ENCODE measurements around the gene KMT2E.
A peak's percentile ranks its signal among the peaks of the same experiment; 100 is the strongest.
"Not testable (repeated sequence)": the region's sequence is repeated elsewhere in the genome, so short reads cannot be mapped to it uniquely, and the experiment has no call there.

The KMT2E gene, protein sequence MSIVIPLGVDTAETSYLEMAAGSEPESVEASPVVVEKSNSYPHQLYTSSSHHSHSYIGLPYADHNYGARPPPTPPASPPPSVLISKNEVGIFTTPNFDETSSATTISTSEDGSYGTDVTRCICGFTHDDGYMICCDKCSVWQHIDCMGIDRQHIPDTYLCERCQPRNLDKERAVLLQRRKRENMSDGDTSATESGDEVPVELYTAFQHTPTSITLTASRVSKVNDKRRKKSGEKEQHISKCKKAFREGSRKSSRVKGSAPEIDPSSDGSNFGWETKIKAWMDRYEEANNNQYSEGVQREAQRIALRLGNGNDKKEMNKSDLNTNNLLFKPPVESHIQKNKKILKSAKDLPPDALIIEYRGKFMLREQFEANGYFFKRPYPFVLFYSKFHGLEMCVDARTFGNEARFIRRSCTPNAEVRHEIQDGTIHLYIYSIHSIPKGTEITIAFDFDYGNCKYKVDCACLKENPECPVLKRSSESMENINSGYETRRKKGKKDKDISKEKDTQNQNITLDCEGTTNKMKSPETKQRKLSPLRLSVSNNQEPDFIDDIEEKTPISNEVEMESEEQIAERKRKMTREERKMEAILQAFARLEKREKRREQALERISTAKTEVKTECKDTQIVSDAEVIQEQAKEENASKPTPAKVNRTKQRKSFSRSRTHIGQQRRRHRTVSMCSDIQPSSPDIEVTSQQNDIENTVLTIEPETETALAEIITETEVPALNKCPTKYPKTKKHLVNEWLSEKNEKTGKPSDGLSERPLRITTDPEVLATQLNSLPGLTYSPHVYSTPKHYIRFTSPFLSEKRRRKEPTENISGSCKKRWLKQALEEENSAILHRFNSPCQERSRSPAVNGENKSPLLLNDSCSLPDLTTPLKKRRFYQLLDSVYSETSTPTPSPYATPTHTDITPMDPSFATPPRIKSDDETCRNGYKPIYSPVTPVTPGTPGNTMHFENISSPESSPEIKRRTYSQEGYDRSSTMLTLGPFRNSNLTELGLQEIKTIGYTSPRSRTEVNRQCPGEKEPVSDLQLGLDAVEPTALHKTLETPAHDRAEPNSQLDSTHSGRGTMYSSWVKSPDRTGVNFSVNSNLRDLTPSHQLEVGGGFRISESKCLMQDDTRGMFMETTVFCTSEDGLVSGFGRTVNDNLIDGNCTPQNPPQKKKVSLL (N-terminal part only)

DNA sequence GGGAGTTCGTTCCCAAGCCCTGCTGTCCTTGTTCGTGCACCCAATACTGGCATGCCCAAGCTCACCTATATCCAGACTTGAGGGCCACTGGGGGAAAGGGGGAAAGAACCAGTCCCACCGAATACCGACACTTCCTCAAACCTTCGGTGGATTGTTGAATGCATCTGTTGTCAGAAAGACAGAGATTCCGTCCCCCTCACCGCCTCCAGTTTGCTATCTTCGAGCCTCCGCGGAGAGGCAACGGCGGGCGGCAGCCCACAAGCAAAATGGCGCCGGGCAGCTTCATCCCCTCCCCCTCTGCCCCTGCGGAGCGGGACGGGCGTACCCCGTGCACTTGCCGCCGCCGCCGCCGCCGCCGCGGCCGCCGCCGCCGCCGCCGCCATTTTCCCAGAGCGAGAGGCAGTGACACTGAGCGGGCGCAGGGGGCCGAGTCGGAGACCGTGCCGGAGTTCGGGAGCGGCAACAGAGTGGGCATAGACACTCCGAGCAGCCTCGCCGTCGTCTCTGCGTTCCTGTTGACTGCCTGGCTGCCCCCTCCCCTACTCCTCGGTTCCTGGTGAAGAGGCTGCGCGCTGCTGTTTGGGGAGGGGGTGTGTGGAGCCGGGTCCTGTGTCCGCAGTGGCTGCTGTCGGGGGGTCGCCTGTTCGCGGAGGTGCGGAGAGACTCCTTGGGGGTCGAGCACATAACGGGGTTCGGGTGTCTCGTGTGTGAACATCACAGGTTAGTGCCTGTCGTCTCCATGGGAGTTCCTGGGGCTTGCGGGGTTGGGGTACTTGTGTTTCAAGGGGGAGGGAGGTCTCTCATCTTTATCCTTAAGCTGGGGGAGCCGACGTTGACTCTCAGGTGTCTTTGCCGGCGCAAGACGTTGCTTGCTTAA is at the start of gene KMT2E:
Gene KMT2E (plus strand): TSS at position 390 of the 877 bp plus-strand sequence. CDS start 26,748 bp downstream, outside the sequence.
- DNase-seq (ENCODE audit: low read depth): no peak

DNA sequence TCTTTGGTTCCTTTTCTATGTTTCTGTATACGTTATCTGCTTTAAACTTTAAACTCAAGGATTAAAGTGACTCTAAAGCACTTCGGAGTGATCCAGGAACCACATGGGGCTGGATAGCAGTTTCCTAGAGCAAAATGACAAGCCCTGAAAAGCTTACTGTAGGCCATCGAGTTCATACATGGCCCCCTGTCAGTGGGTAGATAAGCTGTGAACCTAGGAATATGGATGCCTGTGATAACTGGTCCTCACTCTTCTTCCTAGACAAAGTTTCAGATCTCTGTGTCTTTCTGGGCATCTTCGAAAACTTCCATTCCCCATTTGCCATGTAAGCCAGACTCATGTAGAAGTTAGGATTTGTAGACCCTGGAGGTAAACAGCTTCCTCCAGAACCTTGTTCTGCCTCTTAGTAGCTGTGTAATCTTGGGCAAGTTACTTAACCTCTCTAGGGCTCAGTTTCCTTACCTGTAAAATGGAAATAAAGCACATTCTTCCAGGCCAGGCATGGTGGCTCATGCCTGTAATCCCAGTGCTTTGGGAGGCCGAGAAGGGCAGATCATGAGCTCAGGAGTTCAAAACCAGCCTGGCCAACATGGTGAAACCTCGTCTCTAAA is 49.3 kb upstream of the KMT2E start:
- DNase-seq (ENCODE audit: low read depth): no peak

DNA sequence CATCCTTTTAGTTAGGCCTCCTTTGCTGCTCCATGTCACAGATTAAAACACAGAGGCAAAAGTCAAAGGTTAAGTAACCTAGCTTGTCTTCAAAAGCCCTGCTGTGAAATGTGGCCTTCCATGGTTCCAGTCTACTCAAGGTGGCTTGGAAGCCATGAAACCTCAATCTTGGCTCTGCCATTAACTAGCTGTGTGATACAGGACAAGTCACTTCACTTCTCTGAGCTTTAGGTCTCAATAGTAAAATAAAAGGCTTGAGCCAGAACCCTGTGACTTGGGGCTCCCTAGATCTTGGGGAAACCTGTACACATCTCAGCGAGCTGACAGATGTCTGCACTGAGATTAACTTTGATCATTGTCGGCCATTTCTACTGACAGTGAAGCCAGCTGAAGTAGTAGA is 48.0 kb upstream of the KMT2E start:
- DNase-seq (ENCODE audit: low read depth): no peak

DNA sequence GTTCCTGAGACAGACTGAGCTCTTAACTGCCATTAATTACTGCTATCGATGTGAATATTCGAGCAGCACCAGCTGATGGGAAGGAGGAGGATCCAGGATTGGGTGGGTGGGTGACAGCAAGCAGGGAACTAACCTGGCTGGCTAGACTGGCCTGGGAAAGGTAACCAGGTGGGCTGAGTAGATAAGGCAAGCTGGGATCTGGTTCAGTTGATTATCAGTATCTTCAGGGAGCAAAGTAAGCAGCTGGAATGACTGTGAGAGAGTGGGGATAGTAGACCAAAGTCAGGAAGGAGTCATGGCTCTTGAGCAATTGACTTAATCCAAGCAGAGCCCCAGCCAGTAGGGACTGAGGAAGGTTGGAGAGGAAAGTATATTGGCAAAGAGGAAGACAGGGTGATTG is 46.9 kb upstream of the KMT2E start:
- DNase-seq (ENCODE audit: low read depth): no peak

DNA sequence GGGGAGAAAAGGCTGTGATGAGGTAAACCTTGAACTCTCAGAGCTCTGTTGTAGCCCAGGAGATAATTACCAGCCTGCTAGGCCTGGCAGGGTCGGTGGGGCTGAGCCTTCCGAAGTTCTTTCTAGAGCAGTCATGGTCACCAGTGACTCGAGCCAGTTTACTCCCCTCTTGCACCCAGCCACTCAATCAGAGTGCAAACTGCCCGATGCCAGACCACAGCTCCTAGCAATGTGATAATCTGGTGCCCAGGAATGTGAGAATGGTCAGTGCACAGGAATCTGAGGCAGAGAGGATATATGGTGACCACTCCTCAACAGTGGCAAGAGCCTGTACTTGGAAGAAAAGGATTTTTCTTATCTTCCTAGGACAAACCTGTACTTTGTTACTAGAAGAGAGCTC is 46.4 kb upstream of the KMT2E start:
- peak; percentile 58 for DNase-seq (ENCODE audit: low read depth)

DNA sequence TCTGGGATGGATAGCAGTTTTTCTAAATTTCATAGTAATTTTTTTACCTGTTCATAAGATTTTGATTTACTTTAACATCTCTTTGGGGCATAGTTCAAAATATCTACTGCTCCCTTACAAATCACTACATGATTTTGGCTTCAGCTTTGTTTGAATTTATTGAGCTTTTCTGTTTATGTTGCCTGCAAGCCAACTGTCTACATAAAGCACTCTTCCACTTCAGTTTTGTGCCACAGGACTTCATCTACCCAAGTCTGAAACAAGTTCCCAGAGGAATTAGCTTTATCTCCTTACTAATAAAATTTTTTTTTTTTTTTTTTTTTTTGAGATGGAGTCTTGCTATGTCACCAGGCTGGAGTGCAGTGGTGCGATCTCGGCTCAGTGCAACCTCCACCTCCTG is 45.4 kb upstream of the KMT2E start:
- DNase-seq (ENCODE audit: low read depth): no peak

DNA sequence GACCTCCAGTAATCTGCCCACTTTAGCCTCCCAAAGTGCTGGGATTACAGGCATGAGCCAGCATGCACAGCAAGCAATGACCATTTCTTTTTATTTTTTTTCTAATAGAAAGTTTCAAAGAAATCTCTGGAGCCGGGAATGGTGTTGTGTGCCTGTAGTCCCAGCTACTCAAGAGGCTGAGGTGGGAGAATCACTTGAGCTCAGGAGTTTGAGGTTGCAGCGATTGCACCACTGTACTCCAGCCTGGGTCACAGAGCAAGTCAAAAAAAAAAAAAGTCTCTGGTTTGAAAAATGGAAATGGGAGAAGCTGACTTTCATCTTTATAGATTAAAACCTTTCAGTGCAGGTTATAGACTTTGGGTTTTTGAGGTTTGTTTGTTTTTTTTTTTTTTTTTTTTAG is 44.8 kb upstream of the KMT2E start:
- DNase-seq (ENCODE audit: low read depth): no peak

DNA sequence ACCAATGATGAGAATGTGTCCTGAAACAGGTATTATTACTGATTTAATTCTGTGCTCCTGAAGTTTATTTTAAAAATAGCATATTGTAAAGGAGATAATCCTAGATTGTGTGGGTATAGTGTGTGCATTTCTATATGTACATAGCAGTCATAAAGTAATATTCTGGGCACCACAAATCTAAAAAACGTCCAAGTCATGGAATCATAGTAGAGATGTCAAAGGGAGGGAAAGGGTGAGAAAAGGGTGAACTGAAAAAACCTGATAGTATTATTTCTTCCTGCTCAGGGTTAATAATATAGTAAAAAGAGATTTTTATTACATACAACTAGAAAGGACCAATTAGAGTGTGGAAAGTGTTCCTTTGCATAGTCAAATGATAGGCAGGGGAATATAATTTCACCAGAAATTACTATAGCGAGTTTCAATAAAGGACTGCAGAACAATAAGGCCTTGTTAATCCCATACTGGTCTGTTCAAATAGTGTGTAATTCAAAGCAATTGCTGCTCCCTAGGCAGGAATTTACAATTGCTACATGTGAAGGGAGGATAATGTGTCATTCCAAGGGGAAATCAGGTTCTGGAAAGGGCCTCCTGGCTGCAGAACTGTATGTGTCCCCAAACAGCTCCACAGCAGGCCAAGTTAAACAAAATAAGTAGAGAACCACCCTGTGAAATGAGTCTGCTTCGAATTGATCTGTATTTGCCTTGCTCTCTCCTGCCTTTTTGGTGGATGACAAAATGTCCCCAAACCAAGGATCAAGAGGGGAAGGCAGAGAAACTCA is 42.5 kb upstream of the KMT2E start:
- no peak for DNase-seq (ENCODE audit: low read depth)

DNA sequence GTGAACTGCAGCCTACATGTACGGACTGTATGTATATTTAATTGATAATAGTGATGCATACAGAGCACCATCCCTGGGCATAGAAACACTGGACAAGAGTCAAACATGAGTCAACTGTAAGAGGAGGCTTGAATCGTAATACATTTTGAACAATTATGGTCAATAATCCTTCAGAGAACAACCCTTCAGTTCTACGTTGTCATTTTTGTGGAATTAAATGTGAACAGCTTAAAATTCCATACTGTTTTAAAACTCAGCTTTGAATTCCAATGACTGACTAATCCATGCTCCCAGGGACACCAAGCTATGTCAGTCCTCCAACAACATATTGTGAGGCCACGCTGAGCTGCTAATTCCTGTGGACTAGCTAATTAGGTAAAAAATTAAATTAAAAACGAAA is 41.5 kb upstream of the KMT2E start:
- peak; percentile 85 for DNase-seq (ENCODE audit: low read depth)

DNA sequence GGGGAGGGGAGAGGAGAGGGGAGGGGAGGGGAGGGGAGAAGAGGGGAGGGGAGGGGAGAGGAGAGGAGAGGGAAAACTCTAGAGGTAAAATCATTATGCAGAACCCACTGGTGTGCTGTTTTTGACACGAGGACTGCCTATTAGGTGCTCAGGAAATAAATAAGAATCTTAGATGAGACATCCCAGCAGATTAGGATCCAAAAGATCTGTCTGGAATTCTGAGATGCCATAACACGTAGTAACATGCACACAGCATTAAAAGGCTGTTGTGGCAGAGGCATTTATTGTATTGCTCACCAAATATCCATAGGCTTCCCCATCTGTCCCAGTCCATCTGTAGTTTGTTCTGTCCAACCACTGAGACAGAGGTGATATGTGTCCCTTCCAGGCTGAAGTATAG is 40.8 kb upstream of the KMT2E start:
- DNase-seq (ENCODE audit: low read depth): no peak

DNA sequence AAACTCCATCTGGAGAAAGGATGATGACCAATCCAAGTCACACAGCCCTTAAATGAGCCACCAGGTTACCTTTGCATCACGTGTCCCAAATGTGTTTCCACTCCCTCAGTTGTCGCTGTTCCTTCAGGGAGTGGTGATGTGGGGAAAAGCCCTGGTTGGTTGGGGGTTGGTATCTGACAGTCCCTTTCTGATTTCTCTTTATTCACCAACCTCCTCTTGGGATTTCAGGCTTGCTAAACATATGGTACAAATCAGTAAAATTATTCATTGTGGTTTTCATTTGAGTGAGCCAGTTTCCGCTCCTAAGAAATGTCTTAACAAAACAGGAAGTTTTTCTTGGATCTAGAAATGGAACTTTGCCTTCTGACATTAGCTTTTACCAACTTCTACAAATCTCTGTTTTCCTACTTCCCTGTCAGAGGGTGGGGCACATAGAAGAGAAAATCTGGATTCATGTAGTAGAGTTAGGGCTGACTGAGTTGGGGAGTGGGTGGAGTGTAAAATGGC is 40.0 kb upstream of the KMT2E start:
- peak; percentile 87 for DNase-seq (ENCODE audit: low read depth)

DNA sequence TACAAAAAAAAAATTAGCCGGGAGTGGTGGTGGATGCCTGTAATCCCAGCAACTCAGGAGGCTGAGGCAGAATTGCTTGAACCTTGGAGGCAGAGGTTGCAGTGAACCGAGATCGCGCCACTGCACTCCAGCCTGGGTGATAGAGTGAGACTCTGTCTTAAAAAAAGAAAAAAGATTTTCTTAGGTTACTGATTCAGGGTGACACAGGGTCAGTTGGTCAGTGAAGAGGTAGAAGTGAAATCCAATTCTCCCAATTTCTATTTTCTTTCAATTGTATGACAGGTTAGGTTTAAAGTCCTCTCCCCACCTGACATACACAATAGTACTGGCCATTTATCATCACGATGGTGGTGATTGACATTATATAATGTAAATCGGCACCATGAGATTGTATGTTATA is 38.5 kb upstream of the KMT2E start:
- not testable (repeated sequence) for DNase-seq (ENCODE audit: low read depth)

DNA sequence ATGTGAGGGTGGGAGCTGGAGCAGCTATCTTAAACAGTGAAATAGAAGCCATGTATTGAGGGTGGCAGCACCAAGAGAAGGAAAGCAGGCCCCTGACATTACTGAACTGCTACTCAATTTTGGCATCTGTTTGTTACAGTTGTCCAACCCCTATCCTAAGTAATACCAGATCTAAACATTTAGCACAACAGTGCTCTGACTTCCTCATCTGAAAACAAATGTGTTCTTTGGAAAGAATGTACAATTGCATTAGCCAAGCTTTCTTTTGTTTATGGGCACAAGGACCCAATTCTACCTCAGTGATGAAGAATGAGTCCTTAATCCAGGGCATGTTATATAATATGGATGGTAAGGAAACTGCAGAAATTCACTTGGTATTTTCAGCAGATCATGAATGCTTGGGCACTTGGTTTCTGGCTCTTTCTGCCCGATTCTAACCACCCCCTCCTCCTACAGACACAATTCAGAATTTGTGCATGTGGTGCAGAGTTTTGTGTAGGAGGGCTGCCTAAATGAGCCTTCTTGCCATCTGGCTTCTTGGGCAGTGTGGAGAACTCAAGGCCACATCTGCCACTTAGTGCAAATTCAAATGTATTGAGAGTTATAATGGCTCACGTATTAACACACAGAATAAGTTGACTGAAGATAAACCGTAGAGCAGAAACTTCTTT is 36.9 kb upstream of the KMT2E start:
- DNase-seq (ENCODE audit: low read depth): no peak

DNA sequence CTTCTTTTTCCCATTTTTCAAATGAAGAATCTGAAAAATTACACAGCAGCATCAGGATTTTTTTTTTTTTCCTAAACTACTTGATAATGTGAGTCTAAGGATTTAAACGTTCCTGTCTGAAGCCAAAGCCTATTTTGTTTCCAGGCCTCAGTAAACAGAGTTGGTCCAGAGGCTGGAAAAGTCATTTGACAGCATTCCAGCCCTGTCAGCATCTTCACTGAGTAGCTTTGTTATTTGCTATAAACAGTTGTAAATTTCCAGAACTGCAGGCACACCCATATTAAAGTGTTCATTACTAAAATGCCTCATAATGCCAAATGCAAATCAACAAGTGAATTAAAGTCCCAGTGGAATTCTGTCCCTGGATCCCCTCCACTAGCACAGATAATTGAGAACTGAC is 35.5 kb upstream of the KMT2E start:
- DNase-seq (ENCODE audit: low read depth): no peak

DNA sequence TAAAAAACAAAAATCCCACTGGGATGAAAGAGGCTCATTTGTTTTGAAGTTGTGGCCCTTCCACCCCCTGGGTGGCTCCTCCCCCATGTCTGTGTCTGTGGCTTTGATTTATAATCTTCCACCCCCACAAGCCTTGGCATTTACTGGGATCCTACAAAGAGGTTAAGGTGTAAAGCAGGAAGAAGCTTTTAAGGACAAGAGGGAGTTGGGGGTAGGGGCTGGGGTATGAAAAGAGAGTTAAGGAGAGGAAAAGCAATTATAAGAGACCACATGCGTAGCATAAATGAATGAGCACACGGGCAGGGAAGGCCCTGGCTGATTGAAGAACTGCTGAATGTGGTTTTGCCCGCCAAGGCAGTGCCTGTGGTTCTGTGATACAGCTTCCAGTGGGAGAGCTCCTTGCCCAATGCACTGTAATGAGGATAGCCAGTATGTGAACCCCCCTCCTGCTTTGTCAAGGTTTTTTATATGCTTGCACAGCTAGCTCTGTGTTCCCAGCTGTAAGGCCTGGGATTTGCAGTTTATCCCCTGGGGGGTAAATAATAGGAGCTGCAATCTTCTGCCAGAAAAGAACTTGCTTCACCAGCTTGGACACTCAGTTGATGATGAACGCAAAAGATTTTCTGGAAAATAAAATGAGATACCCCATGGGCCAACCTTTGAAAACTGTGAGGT is 34.7 kb upstream of the KMT2E start:
- peak; percentile 68 for DNase-seq (ENCODE audit: low read depth)

DNA sequence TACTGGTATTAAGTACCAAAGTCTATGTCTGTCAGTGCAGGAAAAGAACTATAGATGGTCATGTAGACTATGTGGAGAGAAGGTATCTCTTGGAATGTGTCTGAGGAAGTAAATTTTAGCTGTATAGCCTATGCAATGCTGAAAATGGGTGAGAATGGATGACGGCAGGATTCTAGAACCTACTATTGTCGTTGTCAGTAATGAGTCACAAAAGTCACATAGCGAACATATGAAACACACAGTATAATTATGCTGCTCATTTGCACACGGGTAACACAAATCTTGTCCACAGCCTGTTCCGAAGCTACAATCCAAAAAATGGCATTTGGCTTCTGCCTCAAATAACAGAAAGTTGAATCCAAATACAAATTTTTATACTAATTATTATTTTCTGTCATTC is 33.6 kb upstream of the KMT2E start:
- no peak for DNase-seq (ENCODE audit: low read depth)

DNA sequence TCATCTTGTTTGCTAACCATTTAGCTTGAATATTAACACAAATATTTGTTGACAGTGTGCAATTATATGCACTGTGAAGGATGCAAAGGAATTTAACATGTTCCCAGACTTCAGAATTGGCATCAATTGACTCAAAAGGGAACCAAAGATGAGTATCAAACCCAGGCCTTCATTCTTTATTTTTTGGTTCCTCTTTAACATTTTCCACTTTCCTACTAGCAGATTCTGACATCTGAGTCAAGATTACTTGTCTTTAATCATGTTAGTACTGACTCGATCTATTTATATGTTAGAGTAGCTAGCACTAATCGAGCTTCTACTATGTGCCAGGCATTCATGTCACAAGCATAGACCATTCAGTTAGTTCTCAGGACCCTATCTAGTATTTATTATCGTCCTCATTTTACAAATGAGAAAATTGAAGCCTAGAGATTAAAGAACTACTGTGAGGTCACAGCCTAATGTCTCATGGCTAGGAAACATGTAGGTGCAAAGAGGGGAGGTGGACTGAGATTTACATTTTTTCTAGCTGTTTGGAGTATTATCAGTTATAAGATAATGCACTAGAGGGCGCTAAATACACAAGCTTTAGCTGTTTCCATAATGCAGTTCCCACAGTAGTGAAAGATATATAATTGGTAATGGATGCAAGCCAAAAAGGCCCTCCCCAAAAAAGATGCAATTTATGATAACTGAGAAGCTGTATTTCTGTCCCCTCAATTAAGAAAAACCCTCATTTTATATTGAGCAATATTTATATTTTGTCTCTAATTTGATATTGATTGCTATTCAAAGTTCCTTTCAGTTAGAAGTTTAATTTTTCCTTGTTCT is 32.9 kb upstream of the KMT2E start:
- no peak for DNase-seq (ENCODE audit: low read depth)

DNA sequence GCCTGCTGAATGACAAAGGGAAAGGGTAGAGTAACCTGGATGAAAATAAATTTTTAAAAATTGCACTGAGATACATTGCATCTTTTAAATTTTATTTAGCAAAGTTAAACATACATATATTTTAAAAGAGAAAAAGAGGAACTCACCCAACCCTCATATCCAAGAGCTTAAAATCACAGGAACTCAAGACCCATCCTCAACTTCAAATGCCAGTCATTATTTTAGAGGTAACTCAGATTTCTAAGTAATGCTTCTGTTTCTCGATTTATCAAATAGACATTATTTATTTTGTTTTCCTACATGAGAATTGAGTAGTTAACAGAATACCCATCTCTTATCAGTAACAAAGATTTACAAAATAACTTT is 32.4 kb upstream of the KMT2E start:
- no peak for DNase-seq (ENCODE audit: low read depth)
